Large intestine (tissue), 3 donors: ENCODE data around the gene FAM114A1. TPM values are rescaled to one million over a fixed set of nuclear protein-coding genes. Genes with fewer than 3 reads are reported as not detected.
"Not testable (repeated sequence)": the region's sequence is repeated elsewhere in the genome, so short reads cannot be mapped to it uniquely, and the experiment has no call there.

ENCODE experiments used
- DNase-seq, 2 donors: peaks; one replicate each; pipeline versions ENCODE4 v3.0.0 to v3.0.0-alpha.2; 2013
- H3K27ac ChIP-seq: one replicate; pipeline ENCODE4 v1.5.1; 2013; ENCODE audit warnings: low read length
- H3K27me3 ChIP-seq: 2 replicates; pipeline ENCODE4 v1.6.1; 2013; ENCODE audit warnings: low read length; ENCODE audit not compliant: control insufficient read depth, insufficient read depth
- H3K36me3 ChIP-seq: 2 replicates; pipeline ENCODE4 v1.6.1; 2013; ENCODE audit warnings: low read length; ENCODE audit not compliant: control insufficient read depth, insufficient read depth
- H3K4me1 ChIP-seq: one replicate; pipeline ENCODE4 v1.6.1; 2013; ENCODE audit warnings: low read length; ENCODE audit not compliant: control insufficient read depth, insufficient read depth
- H3K4me3 ChIP-seq: one replicate; pipeline ENCODE4 v1.5.1; 2013; ENCODE audit warnings: low read length
- H3K9me3 ChIP-seq: one replicate; pipeline ENCODE4 v1.6.1; 2013; ENCODE audit warnings: mild to moderate bottlenecking, low read depth, low read length, moderate library complexity; ENCODE audit not compliant: control insufficient read depth
- WGBS: methylation state at CpG from one replicate; pipeline ENCODE4 v1.1.5; 2013; ENCODE audit warnings: low lambda C conversion rate; ENCODE audit not compliant: insufficient coverage; 5-methylcytosine and 5-hydroxymethylcytosine counted together
- polyA plus RNA-seq: library from polyadenylated mRNA; unstranded; fragments of 120-200 nt; gene quantifications from one replicate; pipeline ENCODE4 v1.2.1, GENCODE V29; 2013

The FAM114A1 gene
- polyA plus RNA-seq, 1 donor = 36.9 TPM

DNA sequence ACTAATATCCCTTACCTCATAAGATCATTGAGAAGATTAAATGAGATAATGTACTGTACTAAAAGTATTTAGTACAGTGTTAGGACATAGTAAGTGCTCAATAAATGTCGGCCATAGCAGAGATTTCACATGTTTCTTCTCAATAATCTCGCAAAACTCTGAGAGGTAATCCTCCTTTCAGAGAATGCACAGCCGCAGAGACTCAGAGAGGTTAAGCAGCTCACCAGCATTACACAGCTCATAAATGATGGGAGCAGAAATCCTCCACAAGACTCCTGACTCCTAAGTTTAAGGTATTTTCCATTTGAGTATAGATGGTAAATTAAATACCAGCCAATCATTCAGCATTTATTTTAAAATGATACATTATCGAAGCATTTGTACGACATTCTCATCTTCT is 34.6 kb downstream of the FAM114A1 start:
- DNase-seq = no peak
- no peaks in the 10 kb centered on the region for H3K9me3 ChIP-seq
- no peaks in the 10 kb centered on the region for H3K27me3 ChIP-seq
- no peak overlapping the region for H3K4me3 ChIP-seq
- H3K36me3 ChIP-seq = peaks cover 29% of the 10 kb centered on the region
- H3K27ac ChIP-seq = no peak overlapping the region
- H3K4me1 ChIP-seq = peaks cover 17% of the 10 kb centered on the region
- 94% methylated on average over 3 of the region's 5 CpGs for WGBS

DNA sequence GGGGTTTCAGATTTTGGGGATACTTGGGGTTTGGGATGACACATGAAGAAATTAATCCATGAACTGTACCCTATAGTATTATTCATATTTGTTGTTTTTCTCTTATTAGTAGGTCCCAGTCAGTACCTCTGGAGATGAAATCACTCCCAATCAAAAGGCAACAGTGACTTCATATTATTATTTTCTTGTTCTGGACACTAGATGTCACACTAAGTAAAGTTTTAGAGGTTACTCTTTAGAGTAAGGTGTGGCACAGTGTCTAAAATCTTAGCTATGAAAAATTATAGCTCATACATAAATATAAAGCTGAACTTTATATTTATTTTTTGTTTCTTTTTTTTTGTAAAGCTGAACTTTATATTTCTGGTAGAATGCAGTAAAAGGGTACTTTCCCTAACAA is 35.1 kb downstream of the FAM114A1 start:
- H3K27ac ChIP-seq = no peak overlapping the region
- H3K4me3 ChIP-seq = no peak overlapping the region
- H3K4me1 ChIP-seq = peaks cover 17% of the 10 kb centered on the region
- peaks cover 31% of the 10 kb centered on the region for H3K36me3 ChIP-seq
- H3K9me3 ChIP-seq = no peaks in the 10 kb centered on the region
- peak in 1 of 2 donors; percentile 18 for DNase-seq
- H3K27me3 ChIP-seq = no peaks in the 10 kb centered on the region

DNA sequence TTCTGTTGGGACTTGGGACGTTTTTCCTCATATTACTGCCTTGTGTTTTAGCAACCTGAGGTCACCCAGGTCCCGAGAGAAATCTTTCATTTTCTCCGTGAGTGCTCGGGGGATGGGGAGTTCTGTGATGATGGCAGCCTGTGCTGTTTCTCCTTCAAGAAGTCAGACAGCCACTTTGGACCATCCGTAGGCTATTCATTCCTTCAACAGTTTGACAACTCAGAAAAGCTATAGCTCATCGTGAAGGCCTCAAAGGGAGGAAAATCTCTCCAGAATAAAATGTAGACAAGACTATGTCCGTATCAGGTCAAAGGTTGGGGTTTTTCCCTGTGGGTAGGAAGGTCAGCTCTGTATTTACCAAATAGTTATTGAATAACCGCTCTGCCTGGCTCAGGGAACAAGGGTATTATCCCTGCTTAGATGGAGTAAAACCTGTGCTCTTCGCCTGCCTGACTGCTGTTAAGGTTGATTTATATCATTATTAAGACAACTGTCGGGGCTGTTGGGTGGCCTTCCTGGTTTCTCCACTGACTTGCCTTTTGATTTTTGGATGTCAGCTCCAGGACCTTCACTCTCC is 36.6 kb downstream of the FAM114A1 start:
- no peaks in the 10 kb centered on the region for H3K27me3 ChIP-seq
- H3K4me1 ChIP-seq = peaks cover 17% of the 10 kb centered on the region
- no peak overlapping the region for H3K4me3 ChIP-seq
- no peaks in the 10 kb centered on the region for H3K9me3 ChIP-seq
- H3K27ac ChIP-seq = peak overlapping the region; percentile 55
- WGBS = no CpG with 5 or more reads among the region's 10 CpGs
- peaks cover 39% of the 10 kb centered on the region for H3K36me3 ChIP-seq
- peak; percentile 50 to 83 for DNase-seq

DNA sequence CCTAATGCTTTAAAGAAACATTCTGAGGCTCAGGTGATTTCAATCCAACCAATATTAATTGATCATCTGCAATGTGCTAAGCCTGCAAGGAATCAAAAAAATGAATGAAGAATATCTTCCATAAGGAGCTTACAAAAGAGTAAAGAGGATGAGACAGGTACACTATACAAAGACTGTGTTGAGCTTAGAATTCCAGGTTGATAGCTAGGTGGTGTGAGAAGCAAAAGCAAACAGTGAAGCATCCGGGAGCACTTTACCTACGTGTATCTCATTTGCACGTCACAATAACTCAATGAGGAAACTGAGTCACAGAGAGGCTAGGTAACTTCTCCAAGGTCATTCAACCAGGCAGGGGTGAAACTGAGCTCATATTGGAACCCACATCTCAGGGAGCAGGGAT is 37.1 kb downstream of the FAM114A1 start:
- Histone ChIP-seq H3K4me1 (peaks cover 17% of the 10 kb centered on the region), H3K27ac (peak overlapping the region; percentile 55), H3K9me3 (no peaks in the 10 kb centered on the region), H3K4me3 (no peak overlapping the region), H3K36me3 (peaks cover 41% of the 10 kb centered on the region), H3K27me3 (no peaks in the 10 kb centered on the region)
- no CpG with 5 or more reads among the region's 3 CpGs for WGBS
- no peak for DNase-seq

DNA sequence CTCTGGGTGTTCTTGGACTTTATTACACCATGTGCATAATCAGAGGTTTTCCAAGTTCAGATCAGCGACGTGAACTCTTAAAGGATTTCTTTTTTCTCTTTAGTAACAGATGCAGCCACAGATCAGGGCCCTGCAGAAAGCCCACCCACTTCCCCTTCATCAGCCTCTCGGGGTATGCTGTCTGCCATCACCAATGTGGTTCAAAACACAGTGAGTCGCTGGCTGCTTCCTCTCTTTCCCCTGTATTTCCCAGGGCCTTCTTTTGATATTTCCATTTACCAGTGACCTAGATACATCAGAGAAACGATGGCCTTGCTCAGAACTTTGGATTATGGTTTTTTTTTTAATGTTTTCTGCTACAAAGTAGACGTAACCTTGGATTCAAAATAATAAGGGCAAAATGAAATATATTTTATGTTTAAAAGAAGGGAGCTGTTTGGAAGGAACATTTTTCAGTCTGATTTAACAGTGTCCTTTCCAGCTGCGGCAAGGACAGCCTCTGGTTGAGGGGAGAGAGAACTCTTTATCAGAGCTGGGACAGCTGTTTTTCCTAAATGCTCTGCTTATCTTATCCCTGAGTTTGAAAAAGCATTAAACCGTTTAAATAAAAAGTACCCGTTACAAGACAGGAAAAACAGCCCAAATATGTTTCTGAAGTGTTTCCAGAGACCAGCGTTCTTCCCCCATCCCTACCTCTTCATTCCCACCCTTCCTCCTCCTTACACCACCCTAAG is 38.2 kb downstream of the FAM114A1 start:
- WGBS = 41% methylated on average over 5 of the region's 10 CpGs
- DNase-seq = no peak
- H3K4me1 ChIP-seq = peaks cover 19% of the 10 kb centered on the region
- peaks cover 53% of the 10 kb centered on the region for H3K36me3 ChIP-seq
- H3K27me3 ChIP-seq = no peaks in the 10 kb centered on the region
- no peaks in the 10 kb centered on the region for H3K9me3 ChIP-seq
- H3K4me3 ChIP-seq = no peak overlapping the region
- H3K27ac ChIP-seq = no peak overlapping the region

DNA sequence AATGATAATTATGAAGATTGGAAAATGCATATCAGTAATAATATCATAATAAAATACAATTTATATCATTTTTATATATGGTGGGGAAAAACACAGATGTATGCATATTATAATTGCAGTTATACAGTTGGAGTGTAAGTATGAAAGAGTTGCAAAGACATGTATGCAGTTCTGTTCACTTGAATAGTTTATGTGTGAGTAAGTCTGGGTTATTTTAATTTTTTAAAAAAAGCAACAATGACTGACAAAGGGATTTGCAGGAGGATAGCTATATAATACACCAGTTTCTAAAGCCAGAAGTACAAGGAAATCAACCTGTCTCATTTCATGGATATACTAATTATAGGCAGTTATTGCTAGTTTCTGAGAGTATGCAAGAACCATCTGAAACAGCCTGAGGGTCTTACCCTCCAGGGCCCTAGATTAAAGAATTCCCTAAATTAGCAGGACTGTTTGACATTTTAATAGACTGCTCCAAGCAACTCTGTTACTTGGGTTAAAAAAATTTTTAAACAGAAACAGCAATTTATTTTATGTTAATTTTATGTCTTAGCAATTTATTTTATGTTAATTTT is 40.2 kb downstream of the FAM114A1 start:
- no peak overlapping the region for H3K27ac ChIP-seq
- H3K4me1 ChIP-seq = peaks cover 25% of the 10 kb centered on the region
- DNase-seq = no peak
- no peaks in the 10 kb centered on the region for H3K27me3 ChIP-seq
- H3K4me3 ChIP-seq = no peak overlapping the region
- H3K9me3 ChIP-seq = no peaks in the 10 kb centered on the region
- peaks cover 54% of the 10 kb centered on the region for H3K36me3 ChIP-seq

DNA sequence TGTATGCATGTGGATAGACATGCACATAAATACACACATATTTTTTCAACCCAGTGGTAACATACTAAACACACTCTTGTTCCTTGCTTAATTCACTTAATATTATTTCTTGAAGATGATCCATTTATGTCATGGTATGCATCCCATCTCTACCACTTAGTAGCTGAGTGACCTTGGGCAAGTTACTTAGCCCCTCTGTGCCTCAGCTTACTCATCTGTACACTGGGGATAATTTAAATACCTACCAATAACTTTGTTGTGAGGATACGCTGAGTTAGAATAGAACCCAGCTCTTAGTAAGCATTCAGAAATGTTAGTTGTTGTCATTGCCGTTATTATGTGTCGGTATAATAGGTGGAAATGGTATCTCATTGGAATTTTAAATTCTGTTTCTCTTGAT is 41.4 kb downstream of the FAM114A1 start:
- peaks cover 23% of the 10 kb centered on the region for H3K4me1 ChIP-seq
- no peaks in the 10 kb centered on the region for H3K27me3 ChIP-seq
- H3K27ac ChIP-seq = no peak overlapping the region
- WGBS = no CpG with 5 or more reads among the region's 3 CpGs
- H3K36me3 ChIP-seq = peaks cover 60% of the 10 kb centered on the region
- DNase-seq = no peak
- H3K4me3 ChIP-seq = no peak overlapping the region
- H3K9me3 ChIP-seq = no peaks in the 10 kb centered on the region

DNA sequence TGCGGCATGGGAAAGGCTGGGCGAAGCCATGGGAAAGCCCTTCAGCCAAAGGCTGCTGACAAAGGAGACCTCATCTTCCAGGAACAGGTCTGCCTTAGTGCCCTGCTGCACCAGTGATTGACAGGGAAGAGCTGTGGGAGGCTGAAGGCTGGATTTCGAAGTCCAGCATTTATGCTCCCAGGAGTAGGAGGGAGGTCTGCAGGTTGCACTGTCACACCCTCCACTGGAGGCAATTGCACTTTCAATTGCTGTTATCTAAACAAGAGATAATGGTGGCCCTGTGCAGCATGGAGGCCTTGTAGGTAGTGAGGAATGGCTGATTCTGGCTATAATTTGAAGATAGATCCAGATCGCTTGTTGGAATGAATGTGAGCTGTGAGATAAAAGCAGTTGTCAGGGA is 43.7 kb downstream of the FAM114A1 start:
- Histone ChIP-seq H3K27me3 (no peaks in the 10 kb centered on the region), H3K4me1 (peaks cover 11% of the 10 kb centered on the region), H3K4me3 (no peak overlapping the region), H3K27ac (no peak overlapping the region), H3K36me3 (peaks cover 68% of the 10 kb centered on the region), H3K9me3 (no peaks in the 10 kb centered on the region)
- WGBS = no CpG with 5 or more reads among the region's 4 CpGs
- DNase-seq = peak; percentile 75 to 88

DNA sequence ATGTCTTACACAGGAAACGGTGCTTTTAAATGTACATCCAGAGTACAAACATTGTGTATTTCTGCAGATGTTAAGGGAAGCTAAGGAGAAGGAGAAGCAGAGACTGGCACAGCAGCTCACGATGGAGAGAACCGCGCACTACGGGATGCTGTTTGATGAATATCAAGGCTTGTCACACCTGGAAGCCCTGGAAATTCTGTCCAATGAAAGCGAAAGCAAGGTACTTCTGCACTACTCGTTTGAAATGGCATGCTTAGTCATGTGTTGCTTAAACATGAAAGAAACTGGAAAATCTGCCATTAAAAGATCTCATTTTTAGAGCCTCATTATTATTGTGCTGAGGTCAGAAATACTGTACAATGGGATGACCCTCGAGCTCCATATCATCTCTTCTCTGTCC is 47.2 kb downstream of the FAM114A1 start:
- no peak for DNase-seq
- WGBS = no CpG with 5 or more reads among the region's 8 CpGs
- H3K36me3 ChIP-seq = peaks cover 58% of the 10 kb centered on the region
- H3K27ac ChIP-seq = no peak overlapping the region
- no peak overlapping the region for H3K4me3 ChIP-seq
- no peaks in the 10 kb centered on the region for H3K9me3 ChIP-seq
- H3K4me1 ChIP-seq = peaks cover 11% of the 10 kb centered on the region
- no peaks in the 10 kb centered on the region for H3K27me3 ChIP-seq

DNA sequence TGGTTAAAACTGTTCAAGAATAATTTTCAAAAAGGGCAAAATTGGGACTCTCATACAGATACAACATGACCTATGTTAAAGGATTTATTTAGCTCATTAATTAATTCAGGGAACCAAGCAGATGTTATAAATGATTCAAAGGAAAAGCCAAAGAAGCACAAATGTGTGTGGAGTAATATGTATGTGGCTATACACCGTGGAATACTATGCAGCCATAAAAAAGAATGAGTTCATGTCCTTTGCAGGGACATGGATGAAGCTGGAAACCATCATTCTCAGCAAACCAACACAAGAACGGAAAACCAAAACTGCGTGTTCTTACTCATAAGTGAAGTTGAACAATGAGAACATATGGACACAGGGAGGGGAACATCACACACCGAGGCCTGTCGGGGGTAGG is 48.7 kb downstream of the FAM114A1 start:
- H3K4me3 ChIP-seq, H3K27me3 ChIP-seq, H3K9me3 ChIP-seq, DNase-seq, H3K4me1 ChIP-seq, H3K27ac ChIP-seq: not testable (repeated sequence)
- peaks cover 50% of the 10 kb centered on the region for H3K36me3 ChIP-seq
- no CpG with 5 or more reads among the region's 5 CpGs for WGBS
